Left ventricle myocardium inferior (tissue), 1 donor: ENCODE results near the gene CNPY4. TPM values are rescaled to one million over a fixed set of nuclear protein-coding genes. Genes with fewer than 3 reads are reported as not detected.

Source experiments
- DNase-seq: peaks from one replicate; pipeline ENCODE4 v3.0.0-alpha.2; 2020
- H3K27ac ChIP-seq: fragments of 200-600 bp; replicated peaks from 2 replicates; pipeline ENCODE4 v1.8.0; 2021
- H3K27me3 ChIP-seq: fragments of 200-600 bp; 2 replicates; pipeline ENCODE4 v1.8.0; 2021; ENCODE audit warnings: low read depth
- H3K36me3 ChIP-seq: fragments of 200-600 bp; 2 replicates; pipeline ENCODE4 v1.8.0; 2021
- H3K4me1 ChIP-seq: fragments of 200-600 bp; 2 replicates; pipeline ENCODE4 v1.8.0; 2021
- H3K4me3 ChIP-seq: fragments of 200-600 bp; 2 replicates; pipeline ENCODE4 v1.8.0; 2021; ENCODE audit warnings: mild to moderate bottlenecking, moderate library complexity
- H3K9me3 ChIP-seq: fragments of 200-600 bp; replicated peaks from 2 replicates; pipeline ENCODE4 v1.8.0; 2021
- CTCF ChIP-seq: fragments of 200-600 bp; IDR thresholded peaks from 2 replicates; pipeline ENCODE4 v1.8.0; 2021; ENCODE audit warnings: antibody characterized with exemption, mild to moderate bottlenecking, borderline replicate concordance
- intact Hi-C: fragments of 100-400 bp; cut with micrococcal nuclease; formaldehyde crosslinking; loops from one replicate; pipeline ENCODE4 v1.11.0; 2022
- total RNA-seq: library from RNA; stranded (reverse); fragmentation: NEBNext Ultra II Directional; extraction: Animal tissue kit (Norgen Biotek cat#: 25700); gene quantifications from one replicate; pipeline ENCODE4 v1.2.1, GENCODE V29; 2021
- donor health status: DM: no; HTN: yes; CAD: no; lungs with severe emphysema.

Gene CNPY4
- total RNA-seq, 1 donor from 2014 or later = 8.5 TPM

GRCh38 chr7:100093925-100094486 is 25.4 kb upstream of the CNPY4 start:
- H3K4me1 ChIP-seq = peaks cover 25% of the 10 kb centered on the region
- DNase-seq = no peak
- intact Hi-C loops = no loop called here
- H3K4me3 ChIP-seq = no peak overlapping the region
- H3K27ac ChIP-seq = no peak overlapping the region
- peaks cover 88% of the 10 kb centered on the region for H3K36me3 ChIP-seq
- no peaks in the 10 kb centered on the region for H3K9me3 ChIP-seq
- H3K27me3 ChIP-seq = no peaks in the 10 kb centered on the region
- no peak for TF ChIP-seq CTCF

GRCh38 chr7:100095289-100095688 is 24.1 kb upstream of the CNPY4 start:
- no peak for DNase-seq
- H3K36me3 ChIP-seq = peaks cover 92% of the 10 kb centered on the region
- H3K27me3 ChIP-seq = no peaks in the 10 kb centered on the region
- H3K4me3 ChIP-seq = no peak overlapping the region
- peaks cover 26% of the 10 kb centered on the region for H3K4me1 ChIP-seq
- no peak overlapping the region for H3K27ac ChIP-seq
- H3K9me3 ChIP-seq = no peaks in the 10 kb centered on the region
- TF ChIP-seq CTCF = no peak
- intact Hi-C loops = no loop called here

- H3K4me3 ChIP-seq = no peak overlapping the region
- intact Hi-C loops = no loop called here
Measured at GRCh38 chr7:100095704-100096103, 23.7 kb upstream of the CNPY4 start.

GRCh38 chr7:100098913-100099312 is 20.5 kb upstream of the CNPY4 start:
- TF ChIP-seq CTCF = no peak
- intact Hi-C loops = no loop called here
- no peaks in the 10 kb centered on the region for H3K27me3 ChIP-seq
- H3K9me3 ChIP-seq = no peaks in the 10 kb centered on the region
- H3K36me3 ChIP-seq = peaks cover 69% of the 10 kb centered on the region
- peaks cover 38% of the 10 kb centered on the region for H3K4me1 ChIP-seq
- no peak overlapping the region for H3K27ac ChIP-seq
- DNase-seq = no peak
- no peak overlapping the region for H3K4me3 ChIP-seq

More at GRCh38 chr7:100095704-100096103, 23.7 kb upstream of the CNPY4 start:
- no peak overlapping the region for H3K27ac ChIP-seq
- no peak for TF ChIP-seq CTCF
- peaks cover 30% of the 10 kb centered on the region for H3K4me1 ChIP-seq
- no peaks in the 10 kb centered on the region for H3K9me3 ChIP-seq
- no peaks in the 10 kb centered on the region for H3K27me3 ChIP-seq
- peaks cover 88% of the 10 kb centered on the region for H3K36me3 ChIP-seq
- DNase-seq = no peak

GRCh38 chr7:100099452-100099851 is 20.0 kb upstream of the CNPY4 start:
- Histone ChIP-seq H3K36me3 (peaks cover 66% of the 10 kb centered on the region), H3K27me3 (no peaks in the 10 kb centered on the region), H3K27ac (no peak overlapping the region), H3K9me3 (no peaks in the 10 kb centered on the region), H3K4me3 (peak overlapping the region; percentile 89), H3K4me1 (peaks cover 37% of the 10 kb centered on the region)
- TF ChIP-seq CTCF = no peak
- intact Hi-C loops = no loop called here
- DNase-seq = no peak
